Panc1 (cell line): ENCODE measurements around the gene ABHD12.

Experiments
- CTCF ChIP-seq: fragments of 450-650 bp; IDR thresholded peaks from 2 replicates; pipeline ENCODE4 v1.5.1; 2017; ENCODE audit warnings: mild to moderate bottlenecking
- POLR2AphosphoS5 ChIP-seq: IDR thresholded peaks from 2 replicates; pipeline ENCODE4 v1.6.1; 2012; ENCODE audit warnings: mild to moderate bottlenecking, low read depth, low read length, moderate library complexity
- SIN3A ChIP-seq: IDR thresholded peaks from 2 replicates; pipeline ENCODE4 v1.6.1; 2012; ENCODE audit warnings: low read depth, mild to moderate bottlenecking, low read length, moderate library complexity, borderline replicate concordance; ENCODE audit not compliant: insufficient read depth
- TCF7L2 ChIP-seq: IDR thresholded peaks from 2 replicates; pipeline ENCODE4 v1.6.1; 2011; ENCODE audit warnings: mild to moderate bottlenecking, low read depth, low read length, inconsistent platforms

DNA sequence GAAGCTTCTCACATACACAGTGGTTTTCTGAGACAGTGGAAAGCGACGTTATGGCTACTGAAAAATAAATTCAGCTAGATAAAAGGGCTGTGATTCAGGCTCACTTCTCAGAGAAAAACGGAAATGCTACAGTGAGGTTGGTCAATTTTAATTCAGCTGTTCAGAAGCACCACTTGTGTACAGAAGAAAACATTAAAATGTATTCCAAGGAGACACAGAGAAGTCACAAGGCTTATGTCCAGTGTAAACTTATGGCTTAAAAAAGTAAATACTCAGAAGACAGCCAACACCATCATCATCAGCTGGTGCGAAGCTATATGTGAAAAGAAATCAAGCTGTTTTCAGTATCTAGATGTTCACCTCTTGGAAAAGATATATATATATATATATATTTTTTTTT, 68.6 kb downstream of the ABHD12 start:
- TF ChIP-seq CTCF (no peak), POLR2AphosphoS5 (no peak), TCF7L2 (no peak), SIN3A (no peak)
